Neural cell (in vitro differentiated cells): ENCODE data around the gene CCDC71. TPM values are rescaled to one million over a fixed set of nuclear protein-coding genes. Genes with fewer than 3 reads are reported as not detected.

ENCODE experiments used
- H2AFZ ChIP-seq: fragments of 200-600, 300-800 bp; sonication (generic), shearing (Covaris generic); 2 replicates; pipeline ENCODE4 v1.6.0; 2014; ENCODE audit warnings: low read depth, mild to moderate bottlenecking, antibody characterized with exemption, low read length, moderate library complexity
- H3F3A ChIP-seq: fragments of 200-600 bp; shearing (Covaris generic); 2 replicates; pipeline ENCODE4 v1.6.1; 2016; ENCODE audit warnings: mild to moderate bottlenecking, moderate library complexity, mixed read lengths, antibody characterized with exemption, low read length; ENCODE audit not compliant: insufficient read depth, poor library complexity, severe bottlenecking
- H3K27ac ChIP-seq: fragments of 200-600, 300-800 bp; sonication (generic), shearing (Covaris generic); 2 replicates; pipeline ENCODE4 v1.5.1; 2014; ENCODE audit warnings: mild to moderate bottlenecking, low read length, moderate library complexity
- H3K27me3 ChIP-seq: fragments of 300-800, 200-600 bp; sonication (generic), shearing (Covaris generic); 2 replicates; pipeline ENCODE4 v1.6.0; 2014; ENCODE audit warnings: mild to moderate bottlenecking, low read depth, low read length, moderate library complexity; ENCODE audit not compliant: insufficient read depth
- H3K36me3 ChIP-seq: fragments of 300-800, 200-600 bp; sonication (generic), shearing (Covaris generic); 2 replicates; pipeline ENCODE4 v1.5.1; 2014; ENCODE audit warnings: mild to moderate bottlenecking, antibody characterized with exemption, low read length, moderate library complexity; ENCODE audit not compliant: insufficient read depth
- H3K4me2 ChIP-seq: fragments of 300-800, 200-600 bp; sonication (generic), shearing (Covaris generic); 2 replicates; pipeline ENCODE4 v1.6.0; 2014; ENCODE audit warnings: mild to moderate bottlenecking, low read length
- H3K4me3 ChIP-seq: fragments of 300-800, 200-600 bp; sonication (generic), shearing (Covaris generic); 2 replicates; pipeline ENCODE4 v1.5.1; 2014; ENCODE audit warnings: mild to moderate bottlenecking, low read length, moderate library complexity
- H3K79me2 ChIP-seq: fragments of 200-600 bp; shearing (Covaris generic); replicated peaks from 2 replicates; pipeline ENCODE4 v1.6.0; 2014; ENCODE audit warnings: mild to moderate bottlenecking, low read length, moderate library complexity; ENCODE audit not compliant: insufficient read depth
- H3K9ac ChIP-seq: fragments of 300-800, 200-600 bp; sonication (generic), shearing (Covaris generic); 2 replicates; pipeline ENCODE4 v1.6.1; 2016; ENCODE audit warnings: mild to moderate bottlenecking, low read length, mixed read lengths
- H3K9me2 ChIP-seq: fragments of 200-600 bp; shearing (Covaris generic); 2 replicates; pipeline ENCODE4 v1.6.1; 2016; ENCODE audit warnings: mild to moderate bottlenecking, low read length, mixed read lengths; ENCODE audit not compliant: insufficient read depth
- H3K9me3 ChIP-seq: fragments of 200-600, 300-800 bp; sonication (generic), shearing (Covaris generic); 2 replicates; pipeline ENCODE4 v1.6.1; 2016; ENCODE audit warnings: mild to moderate bottlenecking, mixed run types, low read length, moderate library complexity, mixed read lengths
- H4K20me1 ChIP-seq: fragments of 200-600 bp; shearing (Covaris generic); 2 replicates; pipeline ENCODE4 v1.6.1; 2016; ENCODE audit warnings: mild to moderate bottlenecking, mixed run types; ENCODE audit not compliant: insufficient read depth
- EP300 ChIP-seq: fragments of 450-650 bp; conservative IDR thresholded peaks from 2 replicates; pipeline ENCODE4 v1.6.1; 2014; ENCODE audit warnings: antibody characterized with exemption, mild to moderate bottlenecking, moderate library complexity; ENCODE audit not compliant: poor library complexity, severe bottlenecking
- EZH2 ChIP-seq: fragments of 200-600, 300-800 bp; shearing (Covaris generic), sonication (generic); IDR thresholded peaks from 2 replicates; pipeline ENCODE4 v1.6.1; 2014; ENCODE audit warnings: antibody characterized with exemption, low read length, borderline replicate concordance, mild to moderate bottlenecking; ENCODE audit not compliant: insufficient read depth, poor library complexity, severe bottlenecking
- MXI1 ChIP-seq: fragments of 450-650 bp; conservative IDR thresholded peaks from 2 replicates; pipeline ENCODE4 v1.6.1; 2014; ENCODE audit warnings: antibody characterized with exemption, mild to moderate bottlenecking; ENCODE audit not compliant: poor library complexity, severe bottlenecking
- POLR2AphosphoS5 ChIP-seq: IDR thresholded peaks from 2 replicates; pipeline ENCODE4 v1.6.1; 2012
- RAD21 ChIP-seq: fragments of 450-650 bp; conservative IDR thresholded peaks from 2 replicates; pipeline ENCODE4 v1.6.1; 2014; ENCODE audit warnings: antibody characterized with exemption, mild to moderate bottlenecking, moderate library complexity
- SMC3 ChIP-seq: fragments of 450-650 bp; conservative IDR thresholded peaks from 2 replicates; pipeline ENCODE4 v1.6.1; 2014; ENCODE audit warnings: antibody characterized with exemption, mild to moderate bottlenecking, moderate library complexity; ENCODE audit not compliant: poor library complexity
- TAF1 ChIP-seq: IDR thresholded peaks from 2 replicates; pipeline ENCODE4 v1.6.1; 2012; ENCODE audit warnings: low read depth
- polyA plus RNA-seq: library from polyadenylated mRNA; depleted of rRNA; stranded (reverse); fragments of >200 nt; gene quantifications from 2 replicates; pipeline ENCODE4 v1.2.3, GENCODE V29; 2014
- TF ChIP-seq, protein P1 (sequence below): fragments of 450-650 bp; IDR thresholded peaks from 2 replicates; pipeline ENCODE4 v1.5.1; 2014; ENCODE audit warnings: antibody characterized with exemption, mild to moderate bottlenecking, moderate library complexity; ENCODE audit not compliant: poor library complexity, severe bottlenecking
- TF ChIP-seq, protein P2 (sequence below): IDR thresholded peaks from 2 replicates; pipeline ENCODE4 v1.6.1; 2012; ENCODE audit warnings: borderline replicate concordance

The CCDC71 gene
- polyA plus RNA-seq, 1 donor from 2014 or later: 14.8 TPM

DNA sequence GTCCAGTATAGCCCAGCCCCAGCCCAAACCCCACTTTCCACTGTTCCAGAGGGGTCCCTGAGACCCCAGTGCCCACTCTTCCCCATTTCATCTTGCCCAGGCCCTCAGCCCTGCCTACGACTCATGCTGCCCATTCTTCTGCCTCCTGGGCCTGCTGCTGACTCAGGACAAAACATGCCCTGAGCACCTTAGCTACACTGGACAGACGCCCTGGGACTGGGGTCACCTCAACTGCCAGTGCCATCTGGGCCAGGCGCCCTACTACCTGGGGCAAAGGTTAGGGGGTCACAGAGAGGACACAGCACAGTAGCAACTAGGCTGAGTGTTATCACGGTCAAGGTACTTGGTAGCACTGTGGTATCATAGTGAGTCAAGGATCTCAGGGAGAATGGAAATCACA, 30.6 kb downstream of the CCDC71 start:
- Histone ChIP-seq H2AFZ (no peak overlapping the region), H4K20me1 (no peaks in the 10 kb centered on the region), H3K9ac (no peak overlapping the region), H3K9me2 (no peaks in the 10 kb centered on the region), H3F3A (no peaks in the 10 kb centered on the region), H3K27me3 (no peaks in the 10 kb centered on the region), H3K4me2 (no peak overlapping the region), H3K4me3 (no peak overlapping the region), H3K27ac (no peak overlapping the region), H3K9me3 (no peaks in the 10 kb centered on the region), H3K79me2 (no peaks in the 10 kb centered on the region), H3K36me3 (no peaks in the 10 kb centered on the region)
- TF ChIP-seq MXI1: no peak
- no peak for TF ChIP-seq POLR2AphosphoS5
- no peak for TF ChIP-seq RAD21
- TF ChIP-seq, protein P1, sequence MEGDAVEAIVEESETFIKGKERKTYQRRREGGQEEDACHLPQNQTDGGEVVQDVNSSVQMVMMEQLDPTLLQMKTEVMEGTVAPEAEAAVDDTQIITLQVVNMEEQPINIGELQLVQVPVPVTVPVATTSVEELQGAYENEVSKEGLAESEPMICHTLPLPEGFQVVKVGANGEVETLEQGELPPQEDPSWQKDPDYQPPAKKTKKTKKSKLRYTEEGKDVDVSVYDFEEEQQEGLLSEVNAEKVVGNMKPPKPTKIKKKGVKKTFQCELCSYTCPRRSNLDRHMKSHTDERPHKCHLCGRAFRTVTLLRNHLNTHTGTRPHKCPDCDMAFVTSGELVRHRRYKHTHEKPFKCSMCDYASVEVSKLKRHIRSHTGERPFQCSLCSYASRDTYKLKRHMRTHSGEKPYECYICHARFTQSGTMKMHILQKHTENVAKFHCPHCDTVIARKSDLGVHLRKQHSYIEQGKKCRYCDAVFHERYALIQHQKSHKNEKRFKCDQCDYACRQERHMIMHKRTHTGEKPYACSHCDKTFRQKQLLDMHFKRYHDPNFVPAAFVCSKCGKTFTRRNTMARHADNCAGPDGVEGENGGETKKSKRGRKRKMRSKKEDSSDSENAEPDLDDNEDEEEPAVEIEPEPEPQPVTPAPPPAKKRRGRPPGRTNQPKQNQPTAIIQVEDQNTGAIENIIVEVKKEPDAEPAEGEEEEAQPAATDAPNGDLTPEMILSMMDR: no peak
- TF ChIP-seq, protein P2, sequence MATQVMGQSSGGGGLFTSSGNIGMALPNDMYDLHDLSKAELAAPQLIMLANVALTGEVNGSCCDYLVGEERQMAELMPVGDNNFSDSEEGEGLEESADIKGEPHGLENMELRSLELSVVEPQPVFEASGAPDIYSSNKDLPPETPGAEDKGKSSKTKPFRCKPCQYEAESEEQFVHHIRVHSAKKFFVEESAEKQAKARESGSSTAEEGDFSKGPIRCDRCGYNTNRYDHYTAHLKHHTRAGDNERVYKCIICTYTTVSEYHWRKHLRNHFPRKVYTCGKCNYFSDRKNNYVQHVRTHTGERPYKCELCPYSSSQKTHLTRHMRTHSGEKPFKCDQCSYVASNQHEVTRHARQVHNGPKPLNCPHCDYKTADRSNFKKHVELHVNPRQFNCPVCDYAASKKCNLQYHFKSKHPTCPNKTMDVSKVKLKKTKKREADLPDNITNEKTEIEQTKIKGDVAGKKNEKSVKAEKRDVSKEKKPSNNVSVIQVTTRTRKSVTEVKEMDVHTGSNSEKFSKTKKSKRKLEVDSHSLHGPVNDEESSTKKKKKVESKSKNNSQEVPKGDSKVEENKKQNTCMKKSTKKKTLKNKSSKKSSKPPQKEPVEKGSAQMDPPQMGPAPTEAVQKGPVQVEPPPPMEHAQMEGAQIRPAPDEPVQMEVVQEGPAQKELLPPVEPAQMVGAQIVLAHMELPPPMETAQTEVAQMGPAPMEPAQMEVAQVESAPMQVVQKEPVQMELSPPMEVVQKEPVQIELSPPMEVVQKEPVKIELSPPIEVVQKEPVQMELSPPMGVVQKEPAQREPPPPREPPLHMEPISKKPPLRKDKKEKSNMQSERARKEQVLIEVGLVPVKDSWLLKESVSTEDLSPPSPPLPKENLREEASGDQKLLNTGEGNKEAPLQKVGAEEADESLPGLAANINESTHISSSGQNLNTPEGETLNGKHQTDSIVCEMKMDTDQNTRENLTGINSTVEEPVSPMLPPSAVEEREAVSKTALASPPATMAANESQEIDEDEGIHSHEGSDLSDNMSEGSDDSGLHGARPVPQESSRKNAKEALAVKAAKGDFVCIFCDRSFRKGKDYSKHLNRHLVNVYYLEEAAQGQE: no peak
- no peak for TF ChIP-seq EZH2
- no peak for TF ChIP-seq TAF1
- TF ChIP-seq SMC3: no peak
- no peak for TF ChIP-seq EP300

DNA sequence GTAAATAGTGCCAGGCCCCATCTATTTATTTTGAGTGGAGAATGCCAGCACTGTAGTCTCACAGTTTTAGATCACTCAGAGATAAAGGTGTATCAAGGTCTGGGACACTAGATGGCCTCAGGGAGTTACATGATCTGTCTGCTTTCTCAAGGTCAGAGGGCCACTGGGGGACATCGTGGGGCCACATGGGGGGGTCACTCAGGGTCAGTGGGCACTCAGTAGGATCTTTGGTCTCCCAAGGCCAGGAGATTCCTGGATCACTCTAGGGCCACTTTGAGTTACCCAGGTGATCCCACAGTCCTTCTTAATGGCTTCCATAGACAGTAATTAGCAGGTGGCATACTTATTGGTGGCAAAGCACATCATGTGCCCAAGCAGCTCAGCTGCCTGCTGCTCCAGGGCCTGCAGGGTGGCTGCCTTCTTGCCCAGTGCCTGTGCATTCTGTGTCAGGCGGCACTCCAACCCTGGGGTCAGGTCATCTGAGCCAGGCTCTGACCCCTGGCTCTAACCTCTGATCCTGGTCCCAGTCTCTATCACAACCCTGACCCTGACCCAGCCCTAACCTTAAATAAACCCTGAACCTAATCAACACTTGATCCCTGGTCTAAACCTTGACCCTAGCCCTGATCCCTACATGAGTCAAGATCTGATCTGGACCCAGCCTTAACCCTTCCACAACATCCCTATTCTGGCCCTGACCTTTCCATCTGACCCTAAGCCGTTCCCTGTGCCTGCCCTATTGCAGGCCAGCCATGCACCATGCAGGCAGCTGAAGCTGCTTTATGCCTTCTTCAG, 31.5 kb downstream of the CCDC71 start:
- Histone ChIP-seq H3K4me3 (no peak overlapping the region), H3F3A (no peaks in the 10 kb centered on the region), H3K9me3 (no peaks in the 10 kb centered on the region), H3K9ac (no peak overlapping the region), H2AFZ (no peak overlapping the region), H3K9me2 (no peaks in the 10 kb centered on the region), H3K4me2 (no peak overlapping the region), H3K79me2 (no peaks in the 10 kb centered on the region), H4K20me1 (no peaks in the 10 kb centered on the region), H3K27ac (no peak overlapping the region), H3K36me3 (no peaks in the 10 kb centered on the region), H3K27me3 (no peaks in the 10 kb centered on the region)
- TF ChIP-seq EP300 (no peak), TAF1 (no peak), EZH2 (no peak), POLR2AphosphoS5 (no peak), MXI1 (no peak), RAD21 (no peak), SMC3 (no peak)
- TF ChIP-seq, protein P1: no peak
- TF ChIP-seq, protein P2: no peak
